Naive thymus-derived CD8-positive, alpha-beta T cell (primary cell): ENCODE data around the gene LAMTOR1. TPM values are rescaled to one million over a fixed set of nuclear protein-coding genes. Genes with fewer than 3 reads are reported as not detected.

ENCODE experiments used
- ATAC-seq, 2 donors: fragments of 150-1000 bp; cut with Tn5 transposase in 1 of 2; sonication (Bioruptor Pico), chemical (Tn5 transposase) in 1 of 2; 1 replicate in 1 of 2; 2 replicates in 1 of 2; pipeline ENCODE4 v1.10.0; 2021; ENCODE audit warnings: mild to moderate bottlenecking in 2 of 2, moderate library complexity in 2 of 2
- POLR2A ChIA-PET: fragments of 350-600 bp; sonication (Branson Sonifier 250); formaldehyde crosslinking; loops from one replicate; lab custom pipeline; 2021; ENCODE audit warnings: antibody characterized with exemption; lab: Charles Lee
- DNase-seq, 10 donors: peaks; one replicate each; pipeline versions ENCODE4 v3.0.0 to v3.0.0-alpha.2; 2020 to 2022
- H3K27ac Mint-ChIP-seq, 10 donors: one replicate each; pipeline ENCODE4 v1.8.0; 2020 to 2022; ENCODE audit warnings: mild to moderate bottlenecking in 10 of 10, mixed read lengths in 10 of 10, moderate library complexity in 4 of 10, inconsistent platforms in 1 of 10
- H3K27me3 Mint-ChIP-seq, 5 donors: one replicate each; pipeline ENCODE4 v1.8.0; 2021 to 2022; ENCODE audit warnings: mixed read lengths in 5 of 5
- H3K36me3 Mint-ChIP-seq, 3 donors: one replicate each; pipeline ENCODE4 v1.8.0; 2020 to 2022; ENCODE audit warnings: mixed read lengths in 3 of 3, mild to moderate bottlenecking in 2 of 3, inconsistent platforms in 1 of 3
- H3K4me1 Mint-ChIP-seq, 4 donors: one replicate each; pipeline ENCODE4 v1.8.0; 2021 to 2022; ENCODE audit warnings: mixed read lengths in 4 of 4
- H3K4me3 Mint-ChIP-seq, 10 donors: one replicate each; pipeline ENCODE4 v1.8.0; 2020 to 2022; ENCODE audit warnings: mild to moderate bottlenecking in 10 of 10, mixed read lengths in 10 of 10, moderate library complexity in 6 of 10, inconsistent platforms in 1 of 10
- H3K9me3 Mint-ChIP-seq, 9 donors: one replicate each; pipeline ENCODE4 v1.8.0; 2020 to 2022; ENCODE audit warnings: mixed read lengths in 9 of 9, mild to moderate bottlenecking in 3 of 9, inconsistent platforms in 1 of 9, moderate library complexity in 1 of 9
- polyA plus RNA-seq, 3 donors: library from polyadenylated mRNA; unstranded; fragments of 300-500 nt; fragmentation: Illumina TruSeq; gene quantifications; one replicate each; pipeline ENCODE4 v1.2.3, GENCODE V29; 2021
- total RNA-seq, 8 experiments: library from RNA in 2 of 8; stranded (reverse) in 2 of 8; gene quantifications; one replicate each; pipeline ENCODE4 v1.2.3 and lab custom pipeline; 2021 to 2026

LAMTOR1 gene
- total and polyA plus RNA-seq, 5 experiments from 2014 or later = 66.8 to 87.7 (median 78.0) TPM

DNA sequence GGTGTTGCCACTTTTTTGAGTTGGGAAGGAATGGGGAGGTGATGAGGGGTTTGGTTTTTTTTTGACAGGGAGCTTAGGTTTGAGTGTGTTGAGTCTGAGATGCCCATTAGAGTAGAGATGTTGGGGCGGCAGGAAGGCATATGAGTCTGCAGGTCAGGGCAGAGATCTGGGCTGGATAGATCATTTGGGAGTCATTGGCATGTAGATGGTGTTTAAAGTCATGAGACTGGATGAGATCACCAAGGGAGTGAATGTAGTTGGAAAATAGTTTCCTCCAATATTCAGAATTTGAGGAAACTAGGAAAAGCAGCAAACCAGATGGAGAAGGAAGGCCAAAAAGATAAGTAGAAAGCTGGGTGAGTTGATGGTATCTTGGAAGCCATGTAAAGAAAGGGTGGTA is 11.5 kb upstream of the LAMTOR1 start:
- H3K9me3 Mint-ChIP-seq = peaks cover 0 to 5% (median 0%) of the 10 kb centered on the region in 9 donors
- peak overlapping the region in 1 of 10 donors; percentile 7 for H3K4me3 Mint-ChIP-seq
- ATAC-seq (no peak), DNase-seq (no peak)
- H3K4me1 Mint-ChIP-seq = peaks cover 22 to 28% (median 25%) of the 10 kb centered on the region in 4 donors
- peak overlapping the region in 7 of 10 donors; percentile 17 to 99 (median 60) for H3K27ac Mint-ChIP-seq
- peaks cover 0 to 16% (median 12%) of the 10 kb centered on the region in 5 donors for H3K27me3 Mint-ChIP-seq
- H3K36me3 Mint-ChIP-seq = peaks cover 8 to 15% (median 8%) of the 10 kb centered on the region in 3 donors
- POLR2A ChIA-PET = no interaction called here

DNA sequence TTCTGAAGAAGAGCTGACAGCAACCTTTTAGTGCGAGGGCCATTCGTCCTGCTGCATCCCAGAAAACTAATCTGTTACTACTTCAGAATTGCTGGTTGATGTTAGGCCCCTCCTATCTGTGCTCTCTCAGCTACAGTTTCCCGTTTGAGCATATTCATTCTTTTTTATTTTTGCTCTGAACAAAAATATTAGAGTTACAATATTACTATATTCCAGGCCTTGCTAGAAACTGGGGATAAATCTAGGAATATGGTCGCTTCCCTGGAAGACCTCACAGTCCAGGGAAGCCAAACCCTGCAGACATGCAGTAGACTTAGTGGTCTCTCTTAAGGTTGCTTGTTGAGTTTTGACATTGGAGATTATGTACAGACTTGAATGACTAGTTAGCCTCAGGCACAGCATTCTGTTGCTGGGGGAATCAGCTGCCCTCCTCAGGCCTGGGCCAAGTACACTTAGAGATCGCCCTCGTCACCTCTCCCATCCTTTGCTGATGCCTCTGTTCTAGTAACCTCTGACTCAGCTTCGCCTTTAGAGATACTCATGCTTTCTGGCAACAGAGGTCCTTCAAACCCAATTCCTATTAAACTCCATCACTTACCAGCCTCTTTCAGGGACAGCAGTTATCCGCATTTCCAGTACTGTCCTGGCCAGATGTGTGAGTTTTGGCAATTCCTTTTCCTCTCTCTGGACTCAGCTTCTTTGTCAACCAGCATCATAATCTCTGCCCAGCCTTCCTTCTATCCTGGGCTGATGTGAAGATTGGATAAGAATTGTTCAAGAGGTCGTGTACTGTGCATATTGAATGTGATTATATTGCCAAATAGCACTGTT is 10.1 kb upstream of the LAMTOR1 start:
- Mint-ChIP-seq H3K27me3 (peaks cover 0 to 9% (median 4%) of the 10 kb centered on the region in 5 donors), H3K9me3 (peaks cover 0 to 5% (median 0%) of the 10 kb centered on the region in 9 donors), H3K4me3 (peak overlapping the region; percentile 87 to 100 (median 96)), H3K36me3 (peaks cover 8 to 17% (median 10%) of the 10 kb centered on the region in 3 donors), H3K27ac (peak overlapping the region; percentile 95 to 99 (median 98)), H3K4me1 (peaks cover 22 to 28% (median 25%) of the 10 kb centered on the region in 4 donors)
- POLR2A ChIA-PET = interaction anchor here (0.6 to 3.6 kb wide), 12 partner anchors 9 to 185 kb away, joined by 3 to 78 read pairs (median 9); partner anchors contain the start of genes INPPL1, LAMTOR1, NUMA1 and RNF121
- peak in 1 of 2 donors; percentile 22 for ATAC-seq
- no peak for DNase-seq

DNA sequence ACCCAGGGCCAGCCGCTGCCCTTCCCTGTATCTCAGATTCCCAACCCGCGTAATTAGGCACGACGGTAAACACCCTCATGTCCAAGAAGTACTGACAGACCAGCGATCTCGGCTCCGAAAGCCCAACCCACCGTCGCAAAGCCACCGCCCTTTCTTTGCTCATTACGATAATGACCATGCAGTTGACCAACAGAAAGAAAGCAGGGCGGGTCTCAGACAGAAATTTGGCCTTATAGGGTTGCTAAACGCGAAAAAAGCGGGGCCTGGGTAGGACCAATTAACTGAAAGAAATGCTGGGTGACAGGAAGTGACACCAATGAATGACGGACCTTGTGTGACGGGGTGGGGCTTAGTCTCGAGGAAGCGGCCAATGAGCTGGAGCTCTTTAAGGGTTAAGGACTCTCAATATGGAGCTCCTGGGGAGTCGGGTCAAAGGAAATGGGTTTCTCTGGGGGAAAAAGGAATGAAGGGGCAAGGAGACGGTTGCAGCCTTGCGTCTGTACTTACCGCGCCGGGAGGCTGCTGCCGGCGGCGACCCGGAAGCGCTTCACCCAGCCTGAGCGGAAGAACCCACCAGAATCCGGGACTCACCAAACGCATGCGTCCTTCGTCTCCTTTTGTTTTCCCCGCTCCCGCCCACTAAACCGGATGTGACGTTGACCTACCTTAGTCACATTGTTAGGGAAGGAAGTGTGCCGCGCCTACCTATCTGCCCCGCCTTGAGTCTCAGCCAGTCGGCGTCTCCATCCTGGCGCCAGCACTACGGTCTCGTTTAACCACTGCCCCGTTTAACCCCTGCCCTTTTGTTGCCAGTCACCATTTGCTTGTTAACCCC is 9.3 kb upstream of the LAMTOR1 start, which contains the start of gene ANAPC15:
ANAPC15 (minus strand) TSS at position 553 of the 835 bp plus-strand sequence. CDS start 1,419 bp downstream, outside the sequence.
- ATAC-seq (peak; percentile 88 to 90), DNase-seq (peak; percentile 79 to 100 (median 99))
- H3K36me3 Mint-ChIP-seq = peaks cover 8 to 24% (median 18%) of the 10 kb centered on the region in 3 donors
- POLR2A ChIA-PET = interaction anchor here (0.6 to 3.6 kb wide), 16 partner anchors 9 to 319 kb away, joined by 3 to 78 read pairs (median 6); partner anchors contain the start of genes INPPL1, LAMTOR1, NUMA1 and RNF121
- H3K9me3 Mint-ChIP-seq = peaks cover 0 to 5% (median 0%) of the 10 kb centered on the region in 9 donors
- peak within 1 kb of the TSS; percentile 95 to 99 (median 98) for H3K27ac Mint-ChIP-seq
- peak within 1 kb of the TSS; percentile 87 to 100 (median 96) for H3K4me3 Mint-ChIP-seq
- peaks cover 22 to 28% (median 25%) of the 10 kb centered on the region in 4 donors for H3K4me1 Mint-ChIP-seq
- H3K27me3 Mint-ChIP-seq = peaks cover 0 to 7% (median 4%) of the 10 kb centered on the region in 5 donors

DNA sequence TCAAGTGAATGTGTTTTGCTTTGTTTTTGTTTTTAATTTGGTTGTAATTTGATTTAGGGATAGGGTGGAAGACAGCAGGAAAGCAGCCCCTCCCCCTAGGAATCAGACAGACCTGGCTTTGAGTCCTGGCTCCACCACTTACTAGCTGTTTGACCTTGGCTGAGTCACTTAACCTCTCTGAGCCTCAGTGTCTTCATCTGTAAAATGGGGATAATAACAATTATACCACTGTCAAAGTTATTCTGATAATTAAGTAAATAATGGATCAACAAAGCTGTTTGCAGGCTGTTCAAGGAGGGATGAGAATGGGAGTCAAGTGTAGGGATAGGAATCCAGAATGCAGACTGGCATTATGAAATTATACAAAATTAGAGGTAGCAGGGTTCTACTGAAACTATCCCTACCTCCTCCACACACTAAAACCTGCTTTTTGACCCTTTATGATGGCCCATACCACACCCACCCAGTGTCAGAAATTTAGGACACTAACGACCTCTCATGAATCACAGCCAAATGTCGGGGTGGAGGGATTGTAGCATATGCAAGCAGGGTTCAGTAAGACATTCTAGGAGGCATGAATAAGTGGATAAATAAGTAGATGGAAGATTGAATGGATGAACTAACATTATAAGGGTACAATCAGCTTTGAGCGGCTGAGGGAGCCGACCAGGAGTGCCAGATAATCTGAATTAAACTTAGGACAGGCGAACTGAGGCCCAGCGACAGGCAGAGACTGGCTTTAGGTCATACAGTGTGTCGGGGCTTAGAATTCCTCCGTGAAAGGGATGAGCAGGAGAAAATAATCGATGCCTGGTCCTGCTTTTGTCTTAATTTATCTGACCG is 8.4 kb upstream of the LAMTOR1 start:
- Mint-ChIP-seq H3K27ac (peak overlapping the region; percentile 95 to 99 (median 98)), H3K27me3 (peaks cover 0 to 6% (median under 1%) of the 10 kb centered on the region in 5 donors), H3K4me1 (peaks cover 22 to 28% (median 25%) of the 10 kb centered on the region in 4 donors), H3K9me3 (peaks cover 0 to 5% (median 0%) of the 10 kb centered on the region in 9 donors), H3K4me3 (peak overlapping the region; percentile 87 to 100 (median 96)), H3K36me3 (peaks cover 8 to 26% (median 19%) of the 10 kb centered on the region in 3 donors)
- DNase-seq = peak in 1 of 10 donors; percentile 7
- POLR2A ChIA-PET = interaction anchor here (0.7 to 3.6 kb wide), 10 partner anchors 9 to 319 kb away, joined by 3 to 78 read pairs (median 9); partner anchors contain the start of genes INPPL1, NUMA1, RNF121 and XNDC1N
- ATAC-seq = no peak

DNA sequence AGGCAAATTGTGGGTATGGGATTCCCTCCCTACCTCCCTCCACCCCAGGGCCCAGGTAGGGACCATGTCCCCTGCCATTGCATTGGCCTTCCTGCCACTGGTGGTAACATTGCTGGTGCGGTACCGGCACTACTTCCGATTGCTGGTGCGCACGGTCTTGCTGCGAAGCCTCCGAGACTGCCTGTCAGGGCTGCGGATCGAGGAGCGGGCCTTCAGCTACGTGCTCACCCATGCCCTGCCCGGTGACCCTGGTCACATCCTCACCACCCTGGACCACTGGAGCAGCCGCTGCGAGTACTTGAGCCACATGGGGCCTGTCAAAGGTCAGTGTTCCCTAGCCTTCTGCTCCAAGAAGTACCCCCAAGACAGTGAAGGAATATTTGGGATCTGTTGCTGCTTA is 2.8 kb upstream of the LAMTOR1 start, which contains the start of gene TOMT:
TOMT (plus strand) TSS at position 37 of the 400 bp plus-strand sequence; CDS start at position 65, 28 bp downstream.
- ATAC-seq = no peak
- Mint-ChIP-seq H3K27ac (peak within 1 kb of the TSS in 9 of 10 donors; percentile 7 to 94 (median 79)), H3K9me3 (no peaks in the 10 kb centered on the region), H3K36me3 (peaks cover 4 to 23% (median 21%) of the 10 kb centered on the region in 3 donors), H3K4me3 (peak within 1 kb of the TSS in 4 of 10 donors; percentile 10 to 34 (median 32)), H3K27me3 (no peaks in the 10 kb centered on the region), H3K4me1 (peaks cover 25 to 42% (median 36%) of the 10 kb centered on the region in 4 donors)
- POLR2A ChIA-PET = no interaction called here
- DNase-seq = no peak

DNA sequence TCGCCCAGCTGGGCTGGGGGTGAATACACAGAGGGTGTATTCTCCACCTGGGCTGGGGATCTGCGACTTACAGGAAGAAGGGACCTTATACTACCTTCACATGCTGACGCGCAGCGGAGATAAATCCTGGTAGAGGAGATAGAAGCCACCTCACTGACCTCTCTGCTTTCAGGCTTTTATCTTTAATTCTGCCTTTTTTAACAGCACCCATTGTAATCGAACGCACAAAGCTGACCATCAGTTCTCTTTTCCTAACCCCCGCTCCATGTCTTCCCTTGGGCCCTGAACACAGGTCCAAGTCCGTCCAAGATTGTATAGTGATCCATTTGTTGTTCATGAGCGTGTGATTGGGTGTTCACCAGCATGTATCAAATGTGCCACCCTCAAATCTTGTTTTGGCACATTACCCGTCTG is 664 bp upstream of the LAMTOR1 start:
- DNase-seq = no peak
- H3K27ac Mint-ChIP-seq = peak overlapping the region; percentile 88 to 99 (median 94)
- peak overlapping the region; percentile 66 to 96 (median 86) for H3K4me3 Mint-ChIP-seq
- peaks cover 0 to 18% (median 11%) of the 10 kb centered on the region in 3 donors for H3K36me3 Mint-ChIP-seq
- ATAC-seq = no peak
- no peaks in the 10 kb centered on the region for H3K9me3 Mint-ChIP-seq
- peaks cover 25 to 48% (median 47%) of the 10 kb centered on the region in 4 donors for H3K4me1 Mint-ChIP-seq
- no peaks in the 10 kb centered on the region for H3K27me3 Mint-ChIP-seq
- POLR2A ChIA-PET = interaction anchor here (2.0 to 8.1 kb wide), 2 partner anchors 9 to 63 kb away, joined by 12 to 79 read pairs; partner anchors contain the start of gene ANAPC15

DNA sequence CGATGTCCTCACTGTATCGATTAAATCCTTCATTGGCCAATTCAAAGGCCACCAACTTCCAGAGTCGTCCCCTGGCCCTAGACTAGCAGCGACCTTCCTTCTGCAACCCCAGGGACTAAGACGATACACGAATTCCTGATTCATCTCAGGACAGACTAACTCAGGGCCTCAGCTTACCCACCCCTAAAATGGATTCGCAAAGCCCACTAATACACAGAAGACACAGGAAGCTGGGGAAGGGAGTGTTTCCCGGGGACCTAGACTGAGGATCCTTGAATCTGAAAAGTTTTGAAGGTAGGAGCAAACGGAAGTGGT is 509 bp downstream of the LAMTOR1 start:
- H3K27ac Mint-ChIP-seq = peak overlapping the region; percentile 88 to 99 (median 94)
- POLR2A ChIA-PET = interaction anchor here (0.6 to 8.1 kb wide), 4 partner anchors 10 to 102 kb away, joined by 3 to 79 read pairs (median 8); partner anchors contain the start of gene ANAPC15
- ATAC-seq (no peak), DNase-seq (no peak)
- H3K9me3 Mint-ChIP-seq = no peaks in the 10 kb centered on the region
- peak overlapping the region; percentile 66 to 96 (median 86) for H3K4me3 Mint-ChIP-seq
- H3K4me1 Mint-ChIP-seq = peaks cover 28 to 52% (median 48%) of the 10 kb centered on the region in 4 donors
- H3K27me3 Mint-ChIP-seq = no peaks in the 10 kb centered on the region
- H3K36me3 Mint-ChIP-seq = peaks cover 0 to 23% (median 11%) of the 10 kb centered on the region in 3 donors

DNA sequence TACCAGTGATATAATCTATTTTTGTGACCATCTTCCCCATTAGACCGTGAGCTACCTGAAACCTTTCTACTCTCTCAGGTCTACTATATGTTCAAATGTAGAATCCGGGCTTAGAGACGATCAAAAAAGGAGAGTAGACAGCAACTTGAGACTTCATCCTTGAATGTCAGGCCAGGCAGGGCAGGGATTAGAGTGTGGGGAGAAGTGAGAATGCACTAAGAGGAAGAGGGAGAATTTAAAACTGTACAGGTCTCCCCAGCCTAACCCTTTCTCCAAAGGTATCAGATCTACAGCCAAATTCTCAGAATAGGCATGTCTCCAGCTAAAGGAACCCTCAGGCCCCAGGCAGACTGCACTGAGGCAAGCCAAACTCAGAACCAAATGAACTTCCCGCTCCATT is 935 bp downstream of the LAMTOR1 start:
- Mint-ChIP-seq H3K27me3 (no peaks in the 10 kb centered on the region), H3K4me3 (peak overlapping the region; percentile 66 to 96 (median 86)), H3K36me3 (peaks cover 0 to 23% (median 7%) of the 10 kb centered on the region in 3 donors), H3K4me1 (peaks cover 28 to 53% (median 48%) of the 10 kb centered on the region in 4 donors), H3K27ac (peak overlapping the region; percentile 88 to 99 (median 94)), H3K9me3 (no peaks in the 10 kb centered on the region)
- ATAC-seq (no peak), DNase-seq (no peak)
- POLR2A ChIA-PET = interaction anchor here (0.6 to 8.1 kb wide), 6 partner anchors 10 to 173 kb away, joined by 3 to 79 read pairs (median 4); partner anchors contain the start of genes ANAPC15, RNF121 and XNDC1N

DNA sequence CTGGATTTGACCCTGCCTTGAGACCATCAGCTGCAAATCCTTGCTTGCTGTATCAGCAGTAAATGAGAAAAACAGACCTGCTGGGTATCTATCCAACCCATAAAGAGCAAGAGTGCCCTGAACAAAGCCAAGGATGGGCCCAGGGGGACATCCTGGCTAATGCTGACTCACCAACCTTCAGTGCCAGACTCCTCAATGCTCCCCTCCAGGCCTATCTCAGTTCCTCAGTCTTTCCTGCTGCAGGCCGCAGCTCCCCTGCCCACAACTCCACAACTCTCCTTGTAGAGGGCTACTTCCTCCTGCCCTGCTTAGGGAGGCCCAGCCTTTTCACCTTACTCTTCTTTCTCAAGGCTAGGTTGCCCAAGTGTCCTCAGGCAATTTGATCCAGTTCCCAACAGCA is 2.6 kb downstream of the LAMTOR1 start:
- H3K4me3 Mint-ChIP-seq = peak overlapping the region in 2 of 10 donors; percentile 6 to 12
- POLR2A ChIA-PET = interaction anchor here (1.1 to 8.1 kb wide), 3 partner anchors 9 to 60 kb away, joined by 5 to 79 read pairs (median 7); partner anchors contain the start of gene ANAPC15
- H3K4me1 Mint-ChIP-seq = peaks cover 28 to 53% (median 48%) of the 10 kb centered on the region in 4 donors
- H3K27me3 Mint-ChIP-seq = no peaks in the 10 kb centered on the region
- H3K27ac Mint-ChIP-seq = peak overlapping the region; percentile 22 to 97 (median 79)
- H3K36me3 Mint-ChIP-seq = peaks cover 0 to 32% (median 7%) of the 10 kb centered on the region in 3 donors
- DNase-seq (no peak), ATAC-seq (no peak)
- H3K9me3 Mint-ChIP-seq = no peaks in the 10 kb centered on the region

DNA sequence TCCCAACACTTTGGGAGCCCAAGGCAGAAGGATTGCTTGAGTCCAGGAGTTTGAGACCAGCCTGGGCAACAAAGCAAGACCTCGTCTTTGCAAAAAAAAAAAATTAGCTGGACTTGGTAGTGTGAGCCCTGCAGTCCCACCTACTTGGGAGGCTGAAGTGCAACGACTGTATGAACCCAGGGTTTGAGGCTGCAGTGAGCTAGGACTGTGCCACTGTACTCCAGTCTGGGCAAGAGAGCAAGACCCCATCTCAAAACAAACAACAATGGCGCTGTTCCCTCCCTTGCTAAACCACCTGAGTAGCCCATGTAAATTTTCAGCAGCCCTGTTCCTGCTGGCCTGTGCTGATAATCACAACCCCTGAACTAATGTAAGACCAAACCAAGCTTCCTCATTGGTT is 3.1 kb downstream of the LAMTOR1 start:
- peaks cover 0 to 36% (median 7%) of the 10 kb centered on the region in 3 donors for H3K36me3 Mint-ChIP-seq
- H3K9me3 Mint-ChIP-seq = no peaks in the 10 kb centered on the region
- H3K4me3 Mint-ChIP-seq = no peak overlapping the region
- ATAC-seq (no peak), DNase-seq (no peak)
- peak overlapping the region; percentile 8 to 90 (median 72) for H3K27ac Mint-ChIP-seq
- peaks cover 28 to 53% (median 47%) of the 10 kb centered on the region in 4 donors for H3K4me1 Mint-ChIP-seq
- no peaks in the 10 kb centered on the region for H3K27me3 Mint-ChIP-seq
- POLR2A ChIA-PET = interaction anchor here (0.7 to 8.1 kb wide), 5 partner anchors 9 to 60 kb away, joined by 5 to 79 read pairs (median 7); partner anchors contain the start of gene ANAPC15
